Lung (tissue), 12 donors: ENCODE results near the gene STAG1. TPM values are rescaled to one million over a fixed set of nuclear protein-coding genes. Genes with fewer than 3 reads are reported as not detected.

Source experiments
- ATAC-seq: fragments of 200-7000 bp; cut with Tn5 transposase; one replicate; pipeline ENCODE4 v1.9.1; 2020; ENCODE audit warnings: moderate number of reproducible peaks; ENCODE audit not compliant: insufficient read depth, low FRiP score
- DNase-seq, 3 donors: peaks; one replicate each; pipeline ENCODE4 v3.0.0-alpha.2; 2013 to 2017
- H3K27ac ChIP-seq, 2 donors: one replicate each; pipeline ENCODE4 v1.5.1; 2013; ENCODE audit warnings: mild to moderate bottlenecking in 2 of 2, moderate library complexity in 2 of 2, control low read depth in 1 of 2, inconsistent platforms in 1 of 2, low read depth in 1 of 2, low read length in 1 of 2
- H3K27me3 ChIP-seq, 3 donors: one replicate each; pipeline ENCODE4 v1.5.1; 2013; ENCODE audit warnings: low read length in 2 of 3; ENCODE audit not compliant: control insufficient read depth in 3 of 3, insufficient read depth in 3 of 3
- H3K36me3 ChIP-seq, 4 donors: one replicate each; pipeline ENCODE4 v1.5.1; 2013; ENCODE audit warnings: low read length in 4 of 4, mild to moderate bottlenecking in 1 of 4, moderate library complexity in 1 of 4; ENCODE audit not compliant: control insufficient read depth in 4 of 4, insufficient read depth in 4 of 4
- H3K4me1 ChIP-seq, 5 donors: one replicate each; pipeline ENCODE4 v1.5.1; 2013; ENCODE audit warnings: low read length in 5 of 5, mild to moderate bottlenecking in 2 of 5, moderate library complexity in 1 of 5; ENCODE audit not compliant: control insufficient read depth in 5 of 5, insufficient read depth in 5 of 5
- H3K4me3 ChIP-seq: one replicate; pipeline ENCODE4 v1.5.1; 2013; ENCODE audit warnings: mild to moderate bottlenecking, control low read depth, moderate library complexity
- H3K9ac ChIP-seq, 2 donors: one replicate each; pipeline ENCODE4 v1.5.1; 2013; ENCODE audit warnings: low read length in 2 of 2, control low read depth in 1 of 2; ENCODE audit not compliant: insufficient read depth in 1 of 2
- H3K9me3 ChIP-seq, 4 donors: one replicate each; pipeline ENCODE4 v1.5.1; 2013; ENCODE audit warnings: low read length in 3 of 4, mild to moderate bottlenecking in 1 of 4, moderate library complexity in 1 of 4; ENCODE audit not compliant: control insufficient read depth in 4 of 4, insufficient read depth in 3 of 4
- WGBS, 2 donors: extraction: QIAGEN DNeasy Blood & Tissue Kit; methylation state at CpG; one replicate each; pipeline ENCODE4 v1.1.7; 2013; 5-methylcytosine and 5-hydroxymethylcytosine counted together
- polyA plus RNA-seq, 2 donors: library from polyadenylated mRNA; stranded (reverse); fragments of 200-250 nt; gene quantifications; one replicate each; pipeline ENCODE4 v1.2.1, GENCODE V29; 2013
- total RNA-seq, 2 donors: library from RNA; depleted of rRNA in 1 of 2; stranded (reverse); fragments of >200 nt in 1 of 2; gene quantifications; one replicate each; pipeline ENCODE4 v1.2.1, GENCODE V29; 2014 to 2021
- TF ChIP-seq, protein P1 (sequence below): IDR thresholded peaks from 2 replicates; pipeline ENCODE4 v1.5.1; 2012; ENCODE audit warnings: mild to moderate bottlenecking; ENCODE audit errors: control extremely low read depth, extremely low read depth
- donor health status: control.
- donor health status: control.
- donor health status: Bipolar disorder and iron deficiency.
- donor health status: healthy.
- donor health status: DM: yes; HTN: yes; CAD: no.

Gene STAG1
- total and polyA plus RNA-seq, 4 donors: 8.1 to 90.0 (median 20.5) TPM

DNA sequence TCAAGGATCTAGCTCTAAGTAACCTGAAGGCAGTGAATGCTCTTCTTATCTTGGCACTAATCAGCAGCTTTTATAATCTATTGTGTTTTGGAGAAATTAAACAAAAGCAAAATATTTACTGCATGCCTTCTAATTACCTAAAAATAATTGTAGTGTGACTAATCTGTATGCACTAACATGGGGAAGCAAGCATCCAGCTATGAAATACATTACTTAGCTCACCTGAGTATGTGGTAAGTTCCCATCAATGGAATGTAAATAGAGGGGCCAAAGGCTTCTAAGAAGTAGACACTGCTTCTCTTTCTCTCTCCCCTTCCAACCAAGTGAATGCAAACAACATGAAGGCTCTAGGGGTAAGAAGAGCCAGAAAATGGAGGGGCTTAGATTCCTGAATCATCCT, 165.6 kb downstream of the STAG1 start:
- Histone ChIP-seq H3K4me1 (peaks cover 0 to 5% (median 0%) of the 10 kb centered on the region in 5 donors), H3K4me3 (no peak overlapping the region), H3K9me3 (no peaks in the 10 kb centered on the region), H3K27ac (no peak overlapping the region), H3K36me3 (peaks cover 0 to 6% (median 1%) of the 10 kb centered on the region in 4 donors), H3K27me3 (no peaks in the 10 kb centered on the region), H3K9ac (no peak overlapping the region)
- peak in 1 of 3 donors; percentile 34 for DNase-seq
- no peak for ATAC-seq
- TF ChIP-seq, protein P1, sequence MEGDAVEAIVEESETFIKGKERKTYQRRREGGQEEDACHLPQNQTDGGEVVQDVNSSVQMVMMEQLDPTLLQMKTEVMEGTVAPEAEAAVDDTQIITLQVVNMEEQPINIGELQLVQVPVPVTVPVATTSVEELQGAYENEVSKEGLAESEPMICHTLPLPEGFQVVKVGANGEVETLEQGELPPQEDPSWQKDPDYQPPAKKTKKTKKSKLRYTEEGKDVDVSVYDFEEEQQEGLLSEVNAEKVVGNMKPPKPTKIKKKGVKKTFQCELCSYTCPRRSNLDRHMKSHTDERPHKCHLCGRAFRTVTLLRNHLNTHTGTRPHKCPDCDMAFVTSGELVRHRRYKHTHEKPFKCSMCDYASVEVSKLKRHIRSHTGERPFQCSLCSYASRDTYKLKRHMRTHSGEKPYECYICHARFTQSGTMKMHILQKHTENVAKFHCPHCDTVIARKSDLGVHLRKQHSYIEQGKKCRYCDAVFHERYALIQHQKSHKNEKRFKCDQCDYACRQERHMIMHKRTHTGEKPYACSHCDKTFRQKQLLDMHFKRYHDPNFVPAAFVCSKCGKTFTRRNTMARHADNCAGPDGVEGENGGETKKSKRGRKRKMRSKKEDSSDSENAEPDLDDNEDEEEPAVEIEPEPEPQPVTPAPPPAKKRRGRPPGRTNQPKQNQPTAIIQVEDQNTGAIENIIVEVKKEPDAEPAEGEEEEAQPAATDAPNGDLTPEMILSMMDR: no peak

DNA sequence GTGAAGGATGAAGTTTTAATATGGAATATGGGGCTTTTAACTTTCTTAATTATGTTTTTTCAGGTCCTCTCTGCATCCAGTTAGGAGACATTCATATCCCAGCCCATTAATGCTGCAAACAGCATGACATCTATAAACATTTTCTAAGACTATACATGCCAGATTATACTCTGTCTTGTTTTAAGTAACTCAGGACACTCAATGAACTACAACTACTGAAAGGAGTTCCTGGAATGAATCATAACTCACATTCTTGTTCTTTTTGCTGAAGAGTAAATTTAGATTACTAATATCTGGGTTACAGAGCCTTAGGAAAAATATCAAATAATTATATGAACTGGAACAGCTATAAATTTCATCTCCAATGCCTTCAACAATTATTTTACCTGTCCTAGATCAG, 167.4 kb downstream of the STAG1 start:
- no peak overlapping the region for H3K4me3 ChIP-seq
- no peaks in the 10 kb centered on the region for H3K9me3 ChIP-seq
- H3K4me1 ChIP-seq: peaks cover 0 to 5% (median 0%) of the 10 kb centered on the region in 5 donors
- DNase-seq (no peak), ATAC-seq (no peak)
- H3K27me3 ChIP-seq: no peaks in the 10 kb centered on the region
- TF ChIP-seq, protein P1: no peak
- peaks cover 0 to 8% (median 1%) of the 10 kb centered on the region in 4 donors for H3K36me3 ChIP-seq
- H3K27ac ChIP-seq: no peak overlapping the region
- no peak overlapping the region for H3K9ac ChIP-seq

DNA sequence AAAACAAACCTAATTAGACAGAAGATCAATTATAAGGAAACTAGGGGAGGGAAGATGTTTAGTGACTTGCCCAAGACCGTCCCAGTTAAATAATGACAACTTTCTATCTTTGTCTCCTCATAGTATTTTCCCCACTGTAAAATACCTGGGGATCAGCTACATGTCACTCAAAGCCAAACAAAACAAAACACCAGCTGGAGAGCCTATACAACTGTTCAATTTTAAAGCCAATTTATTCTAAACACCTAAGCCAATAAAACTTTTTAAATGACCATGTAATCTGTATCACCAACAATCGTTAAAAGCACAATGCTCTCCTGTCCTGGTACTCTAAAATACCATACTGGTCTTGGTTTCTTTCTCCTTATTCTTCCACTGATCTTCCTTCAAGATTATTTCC, 168.4 kb downstream of the STAG1 start:
- 98 to 99% methylated on average over 2 of the region's 2 CpGs for WGBS, 2 donors
- DNase-seq (no peak), ATAC-seq (no peak)
- TF ChIP-seq, protein P1: no peak
- Histone ChIP-seq H3K27ac (no peak overlapping the region), H3K9ac (no peak overlapping the region), H3K4me1 (peaks cover 0 to 8% (median 0%) of the 10 kb centered on the region in 5 donors), H3K4me3 (no peak overlapping the region), H3K9me3 (no peaks in the 10 kb centered on the region), H3K27me3 (no peaks in the 10 kb centered on the region), H3K36me3 (peaks cover 0 to 8% (median 4%) of the 10 kb centered on the region in 4 donors)

DNA sequence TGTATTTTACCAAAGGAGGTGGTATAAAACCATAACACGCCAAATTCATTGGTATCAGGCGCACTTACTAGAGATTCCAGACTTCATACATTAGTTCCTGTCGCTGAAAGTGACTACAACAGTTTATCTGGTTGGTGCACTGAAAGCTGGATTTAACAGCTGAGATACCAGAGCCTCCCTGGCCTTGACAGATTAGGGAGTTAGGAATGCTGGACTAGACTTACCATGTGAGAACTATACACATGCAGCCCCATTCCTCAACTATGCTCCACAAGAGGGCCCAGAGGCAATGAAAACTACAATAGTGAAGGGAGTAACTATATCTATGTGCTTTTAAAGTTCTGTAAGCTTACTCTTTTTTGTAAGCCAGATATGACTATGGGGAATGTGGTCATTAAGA, 174.4 kb downstream of the STAG1 start:
- H3K9me3 ChIP-seq: no peaks in the 10 kb centered on the region
- ATAC-seq (no peak), DNase-seq (peak in 1 of 3 donors; percentile 4)
- H3K27me3 ChIP-seq: no peaks in the 10 kb centered on the region
- peaks cover 0 to 7% (median 3%) of the 10 kb centered on the region in 4 donors for H3K36me3 ChIP-seq
- TF ChIP-seq, protein P1: no peak
- no peak overlapping the region for H3K4me3 ChIP-seq
- H3K4me1 ChIP-seq: peaks cover 0 to 8% (median 0%) of the 10 kb centered on the region in 5 donors
- H3K27ac ChIP-seq: no peak overlapping the region
- WGBS, 2 donors: 97 to 98% methylated on average over 3 of the region's 3 CpGs
- no peak overlapping the region for H3K9ac ChIP-seq
